GM06990 (cell line): Measurements from ENCODE around the gene CTIF.

Experiments
- DNase-seq: peaks from one replicate; pipeline ENCODE4 v3.0.0-alpha.2; 2011; ENCODE audit not compliant: insufficient read length; ENCODE audit errors: extremely low read depth
- H3K27me3 ChIP-seq: replicated peaks from 2 replicates; pipeline ENCODE4 v1.6.0; 2011; ENCODE audit warnings: low read length; ENCODE audit not compliant: control insufficient read depth, insufficient read depth
- H3K36me3 ChIP-seq: 2 replicates; pipeline ENCODE4 v1.5.1; 2011; ENCODE audit warnings: low read length; ENCODE audit not compliant: control insufficient read depth, insufficient read depth
- H3K4me3 ChIP-seq: replicated peaks from 2 replicates; pipeline ENCODE4 v1.5.1; 2011; ENCODE audit warnings: low read depth, mild to moderate bottlenecking, control low read depth, low read length
- CTCF ChIP-seq: IDR thresholded peaks from 2 replicates; pipeline ENCODE4 v1.5.1; 2011; ENCODE audit warnings: low read length, control low read depth, mild to moderate bottlenecking, inconsistent platforms; ENCODE audit not compliant: insufficient read depth, poor library complexity, severe bottlenecking

CTIF gene

GRCh38 chr18:48535956-48536355, 2.9 kb upstream of the CTIF start:
- H3K27me3 ChIP-seq, result no peaks in the 10 kb centered on the region
- TF ChIP-seq CTCF, result no peak

GRCh38 chr18:48536516-48536915, 2.3 kb upstream of the CTIF start:
- Histone ChIP-seq H3K27me3 (no peaks in the 10 kb centered on the region), H3K36me3 (no peaks in the 10 kb centered on the region), H3K4me3 (no peak overlapping the region)
- no peak for DNase-seq
- no peak for TF ChIP-seq CTCF

More at GRCh38 chr18:48535956-48536355, 2.9 kb upstream of the CTIF start:
- Histone ChIP-seq H3K36me3 (no peaks in the 10 kb centered on the region), H3K4me3 (no peak overlapping the region)
- DNase-seq, result no peak

GRCh38 chr18:48539406-48540250, 797 bp downstream of the CTIF start:
- DNase-seq, result peak; percentile 25
- Histone ChIP-seq H3K4me3 (peak overlapping the region; percentile 86), H3K27me3 (no peaks in the 10 kb centered on the region; the same call in 1 of the 2 replicates), H3K36me3 (no peaks in the 10 kb centered on the region; the same call in 1 of the 2 replicates)
- peak; percentile 2 for TF ChIP-seq CTCF

- peak; percentile 44 for DNase-seq
- Histone ChIP-seq H3K27me3 (no peaks in the 10 kb centered on the region; the same call in 1 of the 2 replicates), H3K36me3 (no peaks in the 10 kb centered on the region; the same call in 1 of the 2 replicates), H3K4me3 (peak overlapping the region; percentile 86)
- TF ChIP-seq CTCF, result peak; percentile 13
These were observed 1.6 kb downstream of the CTIF start for GRCh38 chr18:48540251-48541025.

GRCh38 chr18:48541026-48541746, 2.4 kb downstream of the CTIF start:
- no peak for TF ChIP-seq CTCF
- DNase-seq, result peak; percentile 31
- peak overlapping the region; percentile 86 for H3K4me3 ChIP-seq
- no peaks in the 10 kb centered on the region; the same call in 1 of the 2 replicates for H3K36me3 ChIP-seq
- no peaks in the 10 kb centered on the region; the same call in 1 of the 2 replicates for H3K27me3 ChIP-seq
